Activated CD4-positive, alpha-beta T cell treated with anti-CD3 and anti-CD28 coated beads for 24 hours (primary cell): ENCODE measurements around the gene VSIG10L2.
"Not testable (repeated sequence)": the region's sequence is repeated elsewhere in the genome, so short reads cannot be mapped to it uniquely, and the experiment has no call there.

Experiments used
- DNase-seq, 2 donors: peaks; one replicate each; pipeline ENCODE4 v3.0.0-alpha.2; 2020; ENCODE audit warnings: low read depth in 2 of 2

Gene VSIG10L2

DNA sequence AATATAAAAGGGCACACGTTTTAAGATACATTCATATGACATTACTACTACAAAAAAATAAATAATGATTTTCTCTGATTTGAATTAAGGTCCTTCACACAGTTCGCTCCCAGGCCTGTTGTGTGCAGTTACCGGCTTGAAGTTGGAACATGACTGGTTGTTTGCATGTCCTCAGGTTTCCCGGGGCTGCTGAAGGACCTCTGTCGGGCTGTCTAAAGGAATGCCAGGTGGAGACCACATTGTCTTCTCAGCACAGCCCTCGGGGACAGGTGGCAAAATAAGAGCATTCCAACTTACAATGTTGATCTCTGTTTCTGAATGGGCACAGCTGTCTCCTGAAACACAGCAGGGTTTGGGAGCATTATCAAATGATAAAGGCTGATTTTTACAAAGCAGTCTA lies 14.9 kb downstream of the VSIG10L2 start:
- no peak for DNase-seq

DNA sequence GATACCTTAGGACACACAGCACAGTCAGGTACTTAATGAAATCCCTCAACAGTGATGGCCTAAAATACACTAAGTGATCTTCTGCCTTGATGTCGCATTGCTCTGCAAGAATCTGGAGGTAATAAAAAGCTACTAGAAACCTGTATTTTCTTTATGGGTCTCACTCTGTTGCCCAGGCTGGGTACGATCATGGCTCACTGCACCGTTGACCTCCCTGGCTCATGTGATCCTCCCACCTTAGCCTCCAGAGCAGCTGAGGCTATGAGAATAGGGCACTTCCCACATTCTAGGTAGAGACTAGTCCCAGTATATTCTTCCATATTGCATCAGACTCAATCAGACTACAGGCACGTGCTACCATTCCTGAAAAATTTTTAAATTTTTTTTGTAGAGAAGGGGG lies 21.7 kb downstream of the VSIG10L2 start:
- no peak for DNase-seq

DNA sequence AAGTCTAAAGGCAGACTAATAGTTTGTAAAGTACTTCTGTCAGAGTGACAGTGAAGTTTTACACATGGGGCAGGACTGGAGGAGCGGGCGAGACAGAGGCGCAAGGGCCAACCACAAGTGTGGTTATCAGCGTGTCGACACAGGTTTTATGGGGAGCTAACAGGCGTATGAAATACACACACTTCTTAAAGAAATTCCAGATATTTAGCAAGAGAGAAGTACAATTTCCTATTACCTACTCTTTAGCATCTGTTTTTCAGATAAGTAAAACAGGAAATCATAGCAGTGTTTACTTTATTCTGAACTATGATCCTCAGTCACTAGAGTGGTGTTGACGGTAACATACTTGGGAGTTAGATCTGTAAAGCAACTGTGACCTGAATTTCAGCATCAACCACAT lies 22.5 kb downstream of the VSIG10L2 start:
- DNase-seq = no peak

DNA sequence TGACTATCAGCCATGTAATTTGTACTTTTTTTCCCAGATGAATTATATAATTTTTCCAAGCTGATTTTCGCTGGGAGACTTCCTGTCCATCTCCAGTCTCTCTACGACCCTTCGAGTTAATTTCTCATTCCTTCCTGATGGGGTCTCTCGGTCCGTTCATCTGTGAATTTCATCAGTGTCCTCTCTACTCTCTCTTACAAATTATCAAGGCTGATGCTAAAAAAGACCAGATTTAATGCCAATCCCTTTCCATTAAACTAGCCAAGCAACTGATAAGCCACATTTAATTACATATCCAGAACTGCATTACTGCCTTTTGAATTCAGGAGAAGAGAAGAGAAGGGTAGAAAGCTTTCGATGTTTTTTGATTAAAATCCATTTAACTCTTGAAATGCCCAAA lies 25.8 kb downstream of the VSIG10L2 start:
- DNase-seq = no peak

GRCh38 chr11:125974284-125974683 lies 28.4 kb downstream of the VSIG10L2 start:
- no peak for DNase-seq

DNA sequence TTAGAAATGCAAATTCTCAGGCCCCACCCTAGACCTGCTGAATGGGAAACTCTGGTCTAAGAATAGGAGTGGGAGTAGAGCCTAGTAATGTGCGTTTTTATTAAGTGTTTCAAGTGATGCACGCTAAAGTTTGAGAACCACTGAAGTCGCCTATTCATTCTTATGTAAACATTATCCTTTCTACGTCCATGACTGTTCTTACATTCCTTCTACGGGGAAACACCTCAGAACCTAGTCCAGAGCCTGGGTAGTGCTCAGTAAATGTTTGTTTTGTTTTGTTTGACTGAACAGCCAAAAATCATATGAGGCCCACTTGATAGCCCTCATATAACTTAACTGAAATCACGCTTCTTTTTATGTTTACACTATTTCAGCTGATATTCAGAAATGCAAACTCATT lies 29.8 kb downstream of the VSIG10L2 start:
- DNase-seq = no peak

- no peak for DNase-seq
Observed at GRCh38 chr11:125976156-125976555, 30.3 kb downstream of the VSIG10L2 start.

DNA sequence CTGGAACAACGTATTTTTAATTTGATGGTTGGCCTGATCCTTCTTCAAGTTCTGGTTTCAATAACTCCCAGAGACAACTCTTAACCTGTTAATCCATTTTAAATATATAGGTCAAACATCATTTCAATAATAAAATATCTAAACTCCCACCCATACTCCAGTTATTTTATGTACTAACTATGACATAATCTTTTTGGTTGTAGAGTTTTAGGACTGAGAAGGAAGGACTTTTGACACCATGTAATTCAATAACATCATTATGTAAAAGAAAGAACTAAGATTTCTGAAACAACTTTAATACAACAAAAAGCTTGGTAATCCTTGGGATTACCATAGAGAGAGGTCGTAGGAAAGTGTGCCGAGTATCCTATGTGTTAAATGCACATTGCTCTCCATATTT lies 31.5 kb downstream of the VSIG10L2 start:
- DNase-seq = no peak

GRCh38 chr11:125978181-125978716 lies 32.4 kb downstream of the VSIG10L2 start:
- no peak for DNase-seq

DNA sequence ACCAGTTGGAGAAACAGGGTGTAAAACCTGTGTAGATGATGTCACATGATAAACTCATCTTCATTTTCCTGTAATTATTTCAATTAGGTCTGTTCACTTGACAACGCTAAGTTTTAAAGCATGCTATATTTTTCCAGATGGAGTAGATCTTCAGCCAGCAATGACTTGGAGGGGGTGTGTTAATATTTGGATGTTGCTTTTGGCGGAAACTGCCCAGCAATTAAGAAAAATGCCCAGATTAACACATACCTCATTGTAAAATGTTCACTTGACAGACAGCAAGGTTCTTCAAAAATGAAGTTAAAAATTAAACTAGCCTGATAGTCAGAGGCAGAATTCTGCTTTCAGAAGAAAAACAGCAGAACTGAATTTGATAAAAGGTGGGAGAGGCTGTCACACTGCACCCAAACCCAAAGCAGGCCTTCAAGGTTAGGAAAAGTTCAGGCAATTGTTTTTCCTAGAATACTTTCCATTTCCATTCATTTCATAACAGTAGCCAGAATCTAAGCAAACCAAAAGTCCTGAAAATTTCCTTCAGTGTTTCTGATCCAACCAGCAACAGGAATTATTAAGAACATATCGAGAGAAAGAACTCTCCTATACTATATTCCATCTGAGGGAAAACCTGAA lies 33.0 kb downstream of the VSIG10L2 start:
- no peak for DNase-seq

- DNase-seq = no peak
Observed at GRCh38 chr11:125979511-125979910, 33.7 kb downstream of the VSIG10L2 start.

DNA sequence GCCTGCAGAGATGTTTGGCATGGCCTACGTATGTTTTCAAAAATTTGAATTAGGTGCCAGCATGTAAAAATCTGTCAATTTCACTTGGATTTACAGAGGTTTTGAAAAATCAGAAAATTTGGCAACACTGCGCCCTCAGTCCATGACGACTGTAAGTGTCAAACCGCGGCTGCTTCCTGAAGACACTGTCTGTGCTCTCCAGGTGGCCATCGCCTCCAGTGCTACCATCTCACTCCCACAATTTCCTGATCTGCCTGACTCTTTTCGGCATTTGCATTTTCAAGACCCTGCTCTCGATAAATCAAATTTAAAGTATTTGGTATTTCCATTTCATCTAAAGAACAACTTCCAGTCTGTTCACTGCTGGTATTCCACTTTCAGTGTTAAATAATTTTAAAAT lies 34.6 kb downstream of the VSIG10L2 start:
- DNase-seq = no peak

- no peak for DNase-seq
Observed at GRCh38 chr11:125982348-125982730, 36.5 kb downstream of the VSIG10L2 start.

DNA sequence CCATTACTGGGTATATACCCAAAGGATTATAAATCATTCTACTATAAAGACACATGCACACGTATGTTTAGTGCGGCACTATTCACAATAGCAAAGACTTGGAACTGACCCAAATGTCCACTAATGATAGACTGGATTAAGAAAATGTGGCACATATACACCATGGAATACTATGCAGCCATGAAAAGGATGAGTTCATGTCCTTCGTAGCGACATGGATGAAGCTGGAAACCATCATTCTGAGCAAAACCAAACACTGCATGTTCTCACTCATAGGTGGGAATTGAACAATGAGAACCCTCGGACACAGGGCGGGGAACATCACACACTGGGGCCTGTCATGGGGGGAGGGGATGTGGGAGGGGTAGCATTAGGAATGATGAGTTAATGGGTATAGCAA lies 40.1 kb downstream of the VSIG10L2 start:
- not testable (repeated sequence) for DNase-seq

- no peak for DNase-seq
Observed at GRCh38 chr11:125987066-125987641, 41.3 kb downstream of the VSIG10L2 start.

GRCh38 chr11:125990244-125990643 lies 44.4 kb downstream of the VSIG10L2 start:
- no peak for DNase-seq

DNA sequence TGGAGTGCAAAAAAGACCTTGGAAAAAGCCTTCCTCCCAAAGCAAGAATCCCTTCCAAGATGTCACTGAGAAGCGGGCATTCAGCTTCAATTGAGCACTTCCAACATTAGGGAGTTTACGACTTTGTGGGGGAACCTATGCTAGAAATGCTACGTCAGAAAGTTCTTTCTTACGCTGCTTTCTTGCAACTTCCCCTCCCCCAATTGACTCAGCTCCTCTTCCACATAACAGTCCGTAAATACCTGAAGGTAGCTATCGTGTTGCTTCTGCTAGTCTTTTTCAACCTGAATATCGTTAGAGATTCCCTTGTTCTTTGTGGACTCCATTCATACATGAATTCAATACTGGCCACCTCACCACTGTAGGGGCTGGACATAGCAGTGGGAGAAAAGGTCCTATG lies 47.0 kb downstream of the VSIG10L2 start:
- DNase-seq = no peak

GRCh38 chr11:125994509-125994908 lies 48.7 kb downstream of the VSIG10L2 start:
- no peak for DNase-seq

DNA sequence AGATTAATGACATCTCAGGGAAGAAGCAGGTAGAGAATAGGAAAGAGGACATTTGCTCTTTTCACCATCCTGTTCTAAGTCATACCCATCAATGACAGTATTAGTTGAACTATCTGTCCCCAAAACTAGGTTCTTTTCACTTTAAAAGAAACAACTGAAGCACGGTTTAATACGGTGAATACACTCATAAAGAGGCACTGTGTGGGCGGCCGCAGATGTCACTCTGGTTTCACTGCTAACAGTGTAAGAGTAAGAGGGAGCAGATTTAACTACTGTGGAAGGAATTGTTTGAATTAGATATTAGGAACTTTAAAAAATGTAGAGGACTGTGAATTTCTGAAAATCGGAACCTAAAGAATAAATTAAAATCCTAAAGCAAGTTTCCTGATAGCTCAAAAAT lies 49.5 kb downstream of the VSIG10L2 start:
- DNase-seq = peak in 1 of 2 donors; percentile 45

DNA sequence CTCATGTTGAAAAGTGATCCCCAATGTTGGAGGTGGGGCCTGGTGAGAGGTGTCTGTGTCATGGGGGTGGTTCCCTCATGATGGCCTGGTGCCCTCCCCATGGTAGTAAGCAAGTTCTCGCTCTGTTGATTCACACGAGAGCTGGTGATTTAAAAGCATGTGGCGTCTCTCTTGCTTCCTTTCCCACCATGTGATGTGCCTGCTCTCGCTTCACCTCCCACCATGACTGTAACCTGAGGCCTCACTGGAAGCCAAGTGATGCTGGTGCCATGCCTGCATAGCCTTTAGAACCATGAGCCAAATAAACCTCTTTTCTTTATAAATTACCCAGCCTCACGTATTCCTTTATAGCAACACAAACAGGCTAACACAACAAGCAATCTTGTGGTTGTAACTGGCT lies 52.4 kb downstream of the VSIG10L2 start:
- DNase-seq = no peak

GRCh38 chr11:125999234-125999880 lies 53.5 kb downstream of the VSIG10L2 start:
- no peak for DNase-seq

DNA sequence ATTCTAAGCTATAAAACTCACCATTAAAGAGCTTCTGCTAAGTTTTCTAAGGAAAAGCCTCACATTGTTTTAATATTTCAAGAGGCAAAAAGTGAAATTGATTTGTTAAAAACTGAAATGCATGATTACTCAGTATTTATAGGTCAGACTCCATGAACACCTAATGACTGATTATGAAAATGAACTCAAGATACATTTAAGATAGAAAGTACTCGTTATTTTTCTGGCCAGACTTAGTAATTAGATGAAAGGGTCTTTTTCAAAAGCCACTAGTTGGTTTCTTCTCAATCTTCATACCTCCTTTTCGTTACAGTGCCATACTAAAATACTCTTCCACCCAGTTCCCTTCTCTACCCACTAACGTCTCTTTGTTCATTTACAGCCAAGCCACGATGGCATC lies 56.3 kb downstream of the VSIG10L2 start:
- no peak for DNase-seq
